GM23338 (cell line): ENCODE data around the gene TLE3. TPM values are rescaled to one million over a fixed set of nuclear protein-coding genes. Genes with fewer than 3 reads are reported as not detected.

ENCODE experiments used
- ATAC-seq: fragments of 200-7000 bp; cut with Tn5 transposase; 3 replicates; pipeline ENCODE4 v1.9.1; 2020
- DNase-seq: peaks from one replicate; pipeline ENCODE4 v3.0.0-alpha.2; 2015; ENCODE audit warnings: low spot score
- H2AFZ ChIP-seq: fragments of 200-600 bp; sonication (generic); 2 replicates; pipeline ENCODE4 v1.8.0; 2016; ENCODE audit warnings: antibody characterized with exemption, mild to moderate bottlenecking, moderate library complexity
- H3F3A ChIP-seq: fragments of 200-600 bp; sonication (generic); replicated peaks from 2 replicates; pipeline ENCODE4 v1.8.0; 2017; ENCODE audit warnings: antibody characterized with exemption, mixed run types, low read depth
- H3K27ac ChIP-seq: fragments of 200-600 bp; sonication (generic); 2 replicates; pipeline ENCODE4 v1.6.1; 2016; ENCODE audit warnings: low read depth
- H3K27me3 ChIP-seq: fragments of 200-600 bp; sonication (generic); 2 replicates; pipeline ENCODE4 v1.8.0; 2016; ENCODE audit warnings: mild to moderate bottlenecking, mixed run types, moderate library complexity; ENCODE audit not compliant: insufficient read depth
- H3K36me3 ChIP-seq: fragments of 200-600 bp; sonication (generic); 2 replicates; pipeline ENCODE4 v1.8.0; 2016; ENCODE audit warnings: mild to moderate bottlenecking; ENCODE audit not compliant: insufficient read depth
- H3K4me1 ChIP-seq: fragments of 200-600 bp; sonication (generic); 2 replicates; pipeline ENCODE4 v1.8.0; 2016; ENCODE audit warnings: mild to moderate bottlenecking, moderate library complexity; ENCODE audit not compliant: insufficient read depth
- H3K4me2 ChIP-seq: fragments of 200-600 bp; sonication (generic); 2 replicates; pipeline ENCODE4 v1.7.1; 2017; ENCODE audit warnings: mixed run types
- H3K4me3 ChIP-seq: fragments of 200-600 bp; sonication (generic); 2 replicates; pipeline ENCODE4 v1.6.1; 2016; ENCODE audit warnings: mixed run types
- H3K79me2 ChIP-seq: fragments of 200-600 bp; sonication (generic); replicated peaks from 2 replicates; pipeline ENCODE4 v1.8.0; 2017; ENCODE audit warnings: mild to moderate bottlenecking; ENCODE audit not compliant: insufficient read depth
- H3K9me2 ChIP-seq: fragments of 200-600 bp; sonication (generic); 2 replicates; pipeline ENCODE4 v1.8.0; 2017; ENCODE audit not compliant: insufficient read depth
- H4K20me1 ChIP-seq: fragments of 200-600 bp; sonication (generic); replicated peaks from 2 replicates; pipeline ENCODE4 v1.8.0; 2017; ENCODE audit warnings: mild to moderate bottlenecking; ENCODE audit not compliant: insufficient read depth
- H3K27ac Mint-ChIP-seq: 2 replicates; pipeline ENCODE4 v1.8.0; 2020; ENCODE audit warnings: inconsistent platforms, mild to moderate bottlenecking, moderate library complexity, mixed read lengths
- H3K27me3 Mint-ChIP-seq: 3 replicates; pipeline ENCODE4 v1.8.0; 2022; ENCODE audit warnings: low read depth, mild to moderate bottlenecking, moderate library complexity, mixed read lengths, inconsistent platforms; ENCODE audit not compliant: insufficient read depth, poor library complexity
- H3K36me3 Mint-ChIP-seq: 3 replicates; pipeline ENCODE4 v1.8.0; 2021; ENCODE audit warnings: low read depth, mild to moderate bottlenecking, inconsistent platforms, moderate library complexity, mixed read lengths
- H3K4me1 Mint-ChIP-seq: 3 replicates; pipeline ENCODE4 v1.8.0; 2020; ENCODE audit warnings: mild to moderate bottlenecking, inconsistent platforms, mixed read lengths
- H3K4me3 Mint-ChIP-seq: 3 replicates; pipeline ENCODE4 v1.8.0; 2021; ENCODE audit warnings: moderate library complexity, mild to moderate bottlenecking, inconsistent platforms, mixed read lengths
- H3K9me3 Mint-ChIP-seq: 3 replicates; pipeline ENCODE4 v1.8.0; 2020; ENCODE audit warnings: moderate library complexity, mild to moderate bottlenecking, inconsistent platforms, mixed read lengths
- CREB1 ChIP-seq: fragments of 250-450 bp; sonication (Bioruptor Pico); IDR thresholded peaks from 2 replicates; pipeline ENCODE4 v1.5.0; 2020; ENCODE audit warnings: low read depth, mild to moderate bottlenecking, moderate library complexity
- CTCF ChIP-seq, 2 experiments: fragments of 200-600 bp in 1 of 2; sonication (generic) in 1 of 2; conservative IDR thresholded peaks; 2 replicates each; pipeline versions ENCODE4 v1.5.1 to v1.6.1; 2016 to 2017; ENCODE audit warnings: antibody characterized with exemption in 2 of 2, low read depth in 2 of 2, mild to moderate bottlenecking in 2 of 2, moderate library complexity in 1 of 2
- JUNB ChIP-seq: IDR thresholded peaks from one replicate; pipeline ENCODE4 v1.6.1; 2016; ENCODE audit warnings: antibody characterized with exemption; ENCODE audit not compliant: unreplicated experiment
- POLR2AphosphoS5 ChIP-seq: IDR thresholded peaks from 2 replicates; pipeline ENCODE4 v1.6.1; 2016; ENCODE audit warnings: antibody characterized with exemption, low read depth
- REST ChIP-seq: IDR thresholded peaks from one replicate; pipeline ENCODE4 v1.6.1; 2018; ENCODE audit warnings: antibody characterized with exemption; ENCODE audit not compliant: unreplicated experiment
- ZNF331 ChIP-seq: fragments of 250-450 bp; sonication (Bioruptor Pico); IDR thresholded peaks from 2 replicates; pipeline ENCODE4 v1.5.0; 2020; ENCODE audit warnings: low read depth, mild to moderate bottlenecking, moderate library complexity
- polyA plus RNA-seq: library from polyadenylated mRNA; unstranded; fragments of >200 nt; fragmentation: Nextera tagmentation; extraction: Ambion mirVana; gene quantifications from 2 replicates; pipeline ENCODE4 v1.2.1, GENCODE V29; 2016
- total RNA-seq: library from RNA; depleted of rRNA; stranded (reverse); fragments of >200 nt; shearing (Covaris generic); gene quantifications from 2 replicates; pipeline ENCODE4 v1.2.3, GENCODE V29; 2014
- TF ChIP-seq, protein P1 (sequence below): fragments of 250-450 bp; sonication (Bioruptor Pico); IDR thresholded peaks from 2 replicates; pipeline ENCODE4 v1.5.0; 2020; ENCODE audit warnings: mild to moderate bottlenecking, moderate library complexity

Gene TLE3
- total and polyA plus RNA-seq, 2 experiments from 2014 or later, result 10.4 to 79.5 TPM

GRCh38 chr15:70026991-70027390, 70.7 kb downstream of the TLE3 start:
- no peak overlapping the region for H3K4me2 ChIP-seq

More at GRCh38 chr15:70026991-70027390, 70.7 kb downstream of the TLE3 start:
- H3F3A ChIP-seq, result no peaks in the 10 kb centered on the region
- Mint-ChIP-seq H3K36me3 (peaks cover 7% of the 10 kb centered on the region), H3K4me1 (peaks cover 21% of the 10 kb centered on the region), H3K27ac (no peak overlapping the region), H3K4me3 (no peak overlapping the region), H3K27me3 (peaks cover 16% of the 10 kb centered on the region), H3K9me3 (peaks cover 7% of the 10 kb centered on the region)
- H3K27me3 ChIP-seq, result no peaks in the 10 kb centered on the region
- DNase-seq (no peak), ATAC-seq (no peak)
- H3K27ac ChIP-seq, result no peak overlapping the region
- no peaks in the 10 kb centered on the region for H4K20me1 ChIP-seq
- H3K4me3 ChIP-seq, result no peak overlapping the region
- TF ChIP-seq REST (no peak), POLR2AphosphoS5 (no peak), ZNF331 (CRISPR knock-in tag) (no peak), CREB1 (CRISPR knock-in tag) (no peak), JUNB (no peak), CTCF (conservative IDR thresholded peaks at IDR 0.05; ENCODE audit: low read depth in 2 of 2) (no peak)
- TF ChIP-seq, protein P1, sequence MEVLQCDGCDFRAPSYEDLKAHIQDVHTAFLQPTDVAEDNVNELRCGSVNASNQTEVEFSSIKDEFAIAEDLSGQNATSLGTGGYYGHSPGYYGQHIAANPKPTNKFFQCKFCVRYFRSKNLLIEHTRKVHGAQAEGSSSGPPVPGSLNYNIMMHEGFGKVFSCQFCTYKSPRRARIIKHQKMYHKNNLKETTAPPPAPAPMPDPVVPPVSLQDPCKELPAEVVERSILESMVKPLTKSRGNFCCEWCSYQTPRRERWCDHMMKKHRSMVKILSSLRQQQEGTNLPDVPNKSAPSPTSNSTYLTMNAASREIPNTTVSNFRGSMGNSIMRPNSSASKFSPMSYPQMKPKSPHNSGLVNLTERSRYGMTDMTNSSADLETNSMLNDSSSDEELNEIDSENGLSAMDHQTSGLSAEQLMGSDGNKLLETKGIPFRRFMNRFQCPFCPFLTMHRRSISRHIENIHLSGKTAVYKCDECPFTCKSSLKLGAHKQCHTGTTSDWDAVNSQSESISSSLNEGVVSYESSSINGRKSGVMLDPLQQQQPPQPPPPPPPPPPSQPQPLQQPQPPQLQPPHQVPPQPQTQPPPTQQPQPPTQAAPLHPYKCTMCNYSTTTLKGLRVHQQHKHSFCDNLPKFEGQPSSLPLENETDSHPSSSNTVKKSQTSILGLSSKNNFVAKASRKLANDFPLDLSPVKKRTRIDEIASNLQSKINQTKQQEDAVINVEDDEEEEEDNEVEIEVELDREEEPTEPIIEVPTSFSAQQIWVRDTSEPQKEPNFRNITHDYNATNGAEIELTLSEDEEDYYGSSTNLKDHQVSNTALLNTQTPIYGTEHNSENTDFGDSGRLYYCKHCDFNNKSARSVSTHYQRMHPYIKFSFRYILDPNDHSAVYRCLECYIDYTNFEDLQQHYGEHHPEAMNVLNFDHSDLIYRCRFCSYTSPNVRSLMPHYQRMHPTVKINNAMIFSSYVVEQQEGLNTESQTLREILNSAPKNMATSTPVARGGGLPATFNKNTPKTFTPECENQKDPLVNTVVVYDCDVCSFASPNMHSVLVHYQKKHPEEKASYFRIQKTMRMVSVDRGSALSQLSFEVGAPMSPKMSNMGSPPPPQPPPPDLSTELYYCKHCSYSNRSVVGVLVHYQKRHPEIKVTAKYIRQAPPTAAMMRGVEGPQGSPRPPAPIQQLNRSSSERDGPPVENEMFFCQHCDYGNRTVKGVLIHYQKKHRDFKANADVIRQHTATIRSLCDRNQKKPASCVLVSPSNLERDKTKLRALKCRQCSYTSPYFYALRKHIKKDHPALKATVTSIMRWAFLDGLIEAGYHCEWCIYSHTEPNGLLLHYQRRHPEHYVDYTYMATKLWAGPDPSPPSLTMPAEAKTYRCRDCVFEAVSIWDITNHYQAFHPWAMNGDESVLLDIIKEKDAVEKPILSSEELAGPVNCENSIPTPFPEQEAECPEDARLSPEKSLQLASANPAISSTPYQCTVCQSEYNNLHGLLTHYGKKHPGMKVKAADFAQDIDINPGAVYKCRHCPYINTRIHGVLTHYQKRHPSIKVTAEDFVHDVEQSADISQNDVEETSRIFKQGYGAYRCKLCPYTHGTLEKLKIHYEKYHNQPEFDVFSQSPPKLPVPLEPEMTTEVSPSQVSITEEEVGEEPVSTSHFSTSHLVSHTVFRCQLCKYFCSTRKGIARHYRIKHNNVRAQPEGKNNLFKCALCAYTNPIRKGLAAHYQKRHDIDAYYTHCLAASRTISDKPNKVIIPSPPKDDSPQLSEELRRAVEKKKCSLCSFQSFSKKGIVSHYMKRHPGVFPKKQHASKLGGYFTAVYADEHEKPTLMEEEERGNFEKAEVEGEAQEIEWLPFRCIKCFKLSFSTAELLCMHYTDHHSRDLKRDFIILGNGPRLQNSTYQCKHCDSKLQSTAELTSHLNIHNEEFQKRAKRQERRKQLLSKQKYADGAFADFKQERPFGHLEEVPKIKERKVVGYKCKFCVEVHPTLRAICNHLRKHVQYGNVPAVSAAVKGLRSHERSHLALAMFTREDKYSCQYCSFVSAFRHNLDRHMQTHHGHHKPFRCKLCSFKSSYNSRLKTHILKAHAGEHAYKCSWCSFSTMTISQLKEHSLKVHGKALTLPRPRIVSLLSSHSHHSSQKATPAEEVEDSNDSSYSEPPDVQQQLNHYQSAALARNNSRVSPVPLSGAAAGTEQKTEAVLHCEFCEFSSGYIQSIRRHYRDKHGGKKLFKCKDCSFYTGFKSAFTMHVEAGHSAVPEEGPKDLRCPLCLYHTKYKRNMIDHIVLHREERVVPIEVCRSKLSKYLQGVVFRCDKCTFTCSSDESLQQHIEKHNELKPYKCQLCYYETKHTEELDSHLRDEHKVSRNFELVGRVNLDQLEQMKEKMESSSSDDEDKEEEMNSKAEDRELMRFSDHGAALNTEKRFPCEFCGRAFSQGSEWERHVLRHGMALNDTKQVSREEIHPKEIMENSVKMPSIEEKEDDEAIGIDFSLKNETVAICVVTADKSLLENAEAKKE (CRISPR knock-in tag), result no peak
- H3K79me2 ChIP-seq, result no peaks in the 10 kb centered on the region
- H3K4me1 ChIP-seq, result peaks cover 5% of the 10 kb centered on the region; the same call in 1 of the 2 replicates
- H3K36me3 ChIP-seq, result no peaks in the 10 kb centered on the region
- no peaks in the 10 kb centered on the region for H3K9me2 ChIP-seq
- H2AFZ ChIP-seq, result no peak overlapping the region
